Peyer's patch (tissue), 4 donors: ENCODE measurements around the gene EFCAB5. TPM values are rescaled to one million over a fixed set of nuclear protein-coding genes. Genes with fewer than 3 reads are reported as not detected.
A peak's percentile ranks its signal among the peaks of the same experiment; 100 is the strongest.
"Not testable (repeated sequence)": the region's sequence is repeated elsewhere in the genome, so short reads cannot be mapped to it uniquely, and the experiment has no call there.

Source experiments
- DNase-seq, 3 donors: peaks; one replicate each; pipeline ENCODE4 v3.0.0-alpha.2; 2017 to 2019
- H3K27ac ChIP-seq, 4 donors: fragments of 200-600 bp; sonication (generic); one replicate each; pipeline ENCODE4 v1.5.1; 2016 to 2019
- H3K27me3 ChIP-seq, 2 donors: fragments of 200-600 bp; sonication (generic); one replicate each; pipeline ENCODE4 v1.5.1; 2019
- H3K36me3 ChIP-seq, 3 donors: fragments of 200-600 bp; sonication (generic); one replicate each; pipeline ENCODE4 v1.5.1; 2016 to 2019
- H3K4me1 ChIP-seq, 4 donors: fragments of 200-600 bp; sonication (generic); one replicate each; pipeline ENCODE4 v1.5.1; 2016 to 2019
- H3K4me3 ChIP-seq, 4 donors: fragments of 200-600 bp; sonication (generic); 1 replicate in 3 of 4; 2 replicates in 1 of 4; pipeline ENCODE4 v1.5.1; 2016 to 2019; ENCODE audit warnings: mild to moderate bottlenecking in 1 of 4
- H3K9me3 ChIP-seq, 4 donors: fragments of 200-600 bp; sonication (generic); one replicate each; pipeline ENCODE4 v1.5.1; 2016 to 2019; ENCODE audit warnings: mild to moderate bottlenecking in 1 of 4
- POLR2A ChIP-seq, 2 donors: fragments of 450-650 bp; IDR thresholded peaks; one replicate each; pipeline ENCODE4 v1.5.1; 2017; ENCODE audit warnings: antibody characterized with exemption in 2 of 2, mild to moderate bottlenecking in 2 of 2, moderate library complexity in 2 of 2
- total RNA-seq, 4 donors: library from RNA; depleted of rRNA; stranded (reverse); fragments of >200 nt; gene quantifications; one replicate each; pipeline ENCODE4 v1.1.0, GENCODE V29; 2016
- TF ChIP-seq, protein P1 (sequence below), 6 experiments: fragments of 450-650 bp in 4 of 6; fragments of 200-600 bp in 2 of 6; sonication (generic) in 1 of 6; IDR thresholded peaks; one replicate each; pipeline ENCODE4 v1.5.1; 2017 to 2019; ENCODE audit warnings: antibody characterized with exemption in 6 of 6, mild to moderate bottlenecking in 3 of 6, moderate library complexity in 1 of 6

The EFCAB5 gene
- total RNA-seq, 4 donors from 2014 or later: 0.53 to 5.8 (median 1.6) TPM

DNA sequence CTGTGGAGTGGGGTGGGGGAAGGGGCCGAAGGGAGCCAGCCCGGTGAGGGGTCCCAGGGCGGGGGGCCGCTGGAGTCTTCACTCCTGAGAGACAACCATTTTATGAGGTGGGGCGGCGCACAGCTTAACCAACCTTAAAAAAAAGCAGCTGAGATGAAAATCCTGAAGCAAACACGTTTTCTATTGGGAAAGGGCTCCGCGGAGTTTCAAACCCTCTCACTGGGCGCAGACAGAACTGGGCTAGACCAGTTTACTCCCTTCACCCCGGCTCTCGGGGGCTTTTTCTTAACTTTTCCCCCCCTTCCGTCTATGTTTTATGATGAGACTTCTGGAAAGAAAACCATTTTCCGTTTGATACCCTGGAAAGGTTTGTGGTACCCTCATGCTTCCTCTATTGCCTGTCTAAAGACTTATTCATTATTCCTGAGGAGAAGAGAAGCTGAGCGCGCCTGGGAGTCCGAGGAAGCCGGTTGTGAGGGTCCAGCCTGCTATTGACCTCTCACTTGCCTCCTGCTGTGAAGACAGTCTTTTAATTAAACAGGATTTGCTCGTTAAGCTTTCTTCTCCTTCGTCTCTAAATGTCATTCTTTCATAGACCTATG, 10.9 kb upstream of the EFCAB5 start:
- Histone ChIP-seq H3K36me3 (peaks cover 0 to under 1% (median 0%) of the 10 kb centered on the region in 3 donors), H3K4me3 (peak overlapping the region; percentile 73 to 88 (median 84)), H3K27ac (peak overlapping the region; percentile 88 to 95 (median 92)), H3K4me1 (peaks cover 0 to 27% (median 5%) of the 10 kb centered on the region in 4 donors), H3K27me3 (no peaks in the 10 kb centered on the region), H3K9me3 (no peaks in the 10 kb centered on the region)
- DNase-seq: peak in 2 of 3 donors; percentile 22 to 49
- TF ChIP-seq, protein P1, sequence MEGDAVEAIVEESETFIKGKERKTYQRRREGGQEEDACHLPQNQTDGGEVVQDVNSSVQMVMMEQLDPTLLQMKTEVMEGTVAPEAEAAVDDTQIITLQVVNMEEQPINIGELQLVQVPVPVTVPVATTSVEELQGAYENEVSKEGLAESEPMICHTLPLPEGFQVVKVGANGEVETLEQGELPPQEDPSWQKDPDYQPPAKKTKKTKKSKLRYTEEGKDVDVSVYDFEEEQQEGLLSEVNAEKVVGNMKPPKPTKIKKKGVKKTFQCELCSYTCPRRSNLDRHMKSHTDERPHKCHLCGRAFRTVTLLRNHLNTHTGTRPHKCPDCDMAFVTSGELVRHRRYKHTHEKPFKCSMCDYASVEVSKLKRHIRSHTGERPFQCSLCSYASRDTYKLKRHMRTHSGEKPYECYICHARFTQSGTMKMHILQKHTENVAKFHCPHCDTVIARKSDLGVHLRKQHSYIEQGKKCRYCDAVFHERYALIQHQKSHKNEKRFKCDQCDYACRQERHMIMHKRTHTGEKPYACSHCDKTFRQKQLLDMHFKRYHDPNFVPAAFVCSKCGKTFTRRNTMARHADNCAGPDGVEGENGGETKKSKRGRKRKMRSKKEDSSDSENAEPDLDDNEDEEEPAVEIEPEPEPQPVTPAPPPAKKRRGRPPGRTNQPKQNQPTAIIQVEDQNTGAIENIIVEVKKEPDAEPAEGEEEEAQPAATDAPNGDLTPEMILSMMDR (IDR thresholded peaks at IDR 0.05): no peak
- TF ChIP-seq POLR2A (IDR thresholded peaks at IDR 0.05): no peak

DNA sequence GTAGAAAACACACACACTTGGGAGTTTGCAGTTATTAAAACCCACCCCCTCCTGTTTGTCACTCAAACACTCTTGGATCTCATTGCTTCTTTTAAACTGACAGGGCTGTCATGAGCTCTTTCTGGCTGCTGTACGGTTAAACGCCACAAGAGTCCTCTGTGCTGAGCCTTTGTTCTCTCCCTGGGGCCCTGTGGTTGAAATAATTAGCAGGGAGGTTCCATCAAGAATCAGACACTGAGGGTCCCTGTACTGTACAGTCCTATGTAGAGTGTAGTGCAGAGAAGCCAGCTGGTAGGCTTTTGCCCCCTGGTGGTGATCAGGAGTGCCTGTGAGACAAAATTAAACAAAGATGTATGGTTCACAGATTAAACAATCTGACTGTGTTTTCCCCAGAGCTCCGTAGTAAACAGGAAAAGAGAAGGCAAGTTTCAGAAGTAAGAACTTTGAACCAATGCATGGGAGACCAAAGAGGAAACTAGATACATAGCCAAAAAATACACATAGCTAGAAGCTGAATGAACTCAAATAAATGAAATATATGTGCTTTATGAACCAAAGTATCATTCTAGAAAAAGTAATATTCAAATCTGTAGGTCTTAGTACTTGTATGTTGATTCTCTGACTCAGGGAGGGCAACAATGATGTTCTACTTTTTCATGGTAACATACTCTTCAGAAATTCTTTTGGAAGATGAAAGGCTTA, 10.1 kb upstream of the EFCAB5 start:
- H3K36me3 ChIP-seq: no peaks in the 10 kb centered on the region
- peaks cover 0 to 27% (median 5%) of the 10 kb centered on the region in 4 donors for H3K4me1 ChIP-seq
- H3K27ac ChIP-seq: peak overlapping the region in 2 of 4 donors; percentile 1 to 92
- TF ChIP-seq, protein P1 (IDR thresholded peaks at IDR 0.05): peak; percentile 86 to 96 (median 92)
- no peak for TF ChIP-seq POLR2A (IDR thresholded peaks at IDR 0.05)
- peak overlapping the region in 3 of 4 donors; percentile 83 to 88 (median 86) for H3K4me3 ChIP-seq
- no peaks in the 10 kb centered on the region for H3K27me3 ChIP-seq
- DNase-seq: peak; percentile 59 to 90 (median 75)
- H3K9me3 ChIP-seq: no peaks in the 10 kb centered on the region

DNA sequence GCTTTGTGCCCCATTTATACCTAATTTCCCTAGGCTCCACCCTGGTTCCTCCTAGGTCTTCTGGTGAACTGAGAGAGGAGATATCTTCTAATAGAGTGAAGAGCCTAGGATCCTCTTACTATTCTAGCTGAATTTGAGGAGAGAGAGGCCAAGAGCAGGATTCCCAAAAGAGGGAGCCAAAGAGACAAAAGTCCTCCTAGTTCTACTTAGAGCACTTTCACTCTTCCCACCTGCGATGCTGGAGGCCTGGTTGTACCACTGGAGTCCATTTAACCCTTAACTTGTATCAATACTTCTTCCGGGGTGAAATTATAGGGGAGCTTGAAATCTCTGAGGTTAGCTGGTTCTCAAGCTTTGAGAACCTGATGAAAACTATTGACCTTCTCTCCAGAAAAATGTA, 8.1 kb upstream of the EFCAB5 start:
- H3K36me3 ChIP-seq: no peaks in the 10 kb centered on the region
- H3K27me3 ChIP-seq: no peaks in the 10 kb centered on the region
- no peak for DNase-seq
- no peaks in the 10 kb centered on the region for H3K9me3 ChIP-seq
- H3K4me3 ChIP-seq: no peak overlapping the region
- H3K4me1 ChIP-seq: peaks cover 0 to 15% (median 3%) of the 10 kb centered on the region in 4 donors
- H3K27ac ChIP-seq: no peak overlapping the region
- no peak for TF ChIP-seq POLR2A (IDR thresholded peaks at IDR 0.05)
- TF ChIP-seq, protein P1 (IDR thresholded peaks at IDR 0.05): peak in 2 of 6 experiments; percentile 13 to 17

DNA sequence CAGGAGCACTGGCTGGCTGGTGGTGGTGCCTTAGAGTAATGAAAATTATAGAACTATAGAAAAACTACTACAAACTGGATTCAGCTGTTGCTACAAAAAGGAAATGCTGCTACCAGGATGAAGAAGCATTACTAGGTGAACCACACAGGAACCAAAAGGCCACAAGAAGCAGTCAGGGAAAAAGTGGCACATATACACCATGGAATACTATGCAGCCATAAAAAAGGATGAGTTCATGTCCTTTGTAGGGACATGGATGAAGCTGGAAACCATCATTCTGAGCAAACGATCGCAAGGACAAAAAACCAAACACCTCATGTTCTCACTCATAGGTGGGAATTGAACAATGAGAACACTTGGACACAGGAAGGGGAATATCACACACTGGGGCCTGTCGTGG, 5.5 kb upstream of the EFCAB5 start:
- H3K27me3 ChIP-seq, DNase-seq, H3K9me3 ChIP-seq, H3K4me1 ChIP-seq, H3K4me3 ChIP-seq, H3K27ac ChIP-seq, H3K36me3 ChIP-seq: not testable (repeated sequence)

DNA sequence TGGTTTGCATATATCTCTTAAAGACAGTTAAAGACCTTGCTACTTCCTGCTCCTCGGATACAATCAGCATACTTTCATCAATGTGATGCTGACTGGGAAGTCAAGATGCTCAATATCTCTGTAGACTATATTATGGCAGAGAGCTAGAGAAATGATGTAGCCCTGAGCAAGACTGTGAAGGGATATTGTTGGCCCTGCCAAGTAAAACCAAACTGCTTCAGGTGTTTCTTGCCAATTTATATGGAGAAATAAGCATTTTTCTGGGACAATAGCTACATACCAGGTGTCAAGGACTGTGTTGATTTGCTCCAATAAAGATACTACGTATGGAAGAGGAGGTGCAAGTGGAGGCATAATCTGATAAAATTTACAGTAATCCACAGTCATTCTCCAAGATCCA, 4.7 kb upstream of the EFCAB5 start:
- H3K4me1 ChIP-seq: peaks cover 0 to under 1% (median 0%) of the 10 kb centered on the region in 4 donors
- DNase-seq: no peak
- H3K27ac ChIP-seq: no peak overlapping the region
- no peaks in the 10 kb centered on the region for H3K27me3 ChIP-seq
- H3K9me3 ChIP-seq: no peaks in the 10 kb centered on the region
- TF ChIP-seq, protein P1 (IDR thresholded peaks at IDR 0.05): no peak
- no peak for TF ChIP-seq POLR2A (IDR thresholded peaks at IDR 0.05)
- H3K4me3 ChIP-seq: no peak overlapping the region
- no peaks in the 10 kb centered on the region for H3K36me3 ChIP-seq

DNA sequence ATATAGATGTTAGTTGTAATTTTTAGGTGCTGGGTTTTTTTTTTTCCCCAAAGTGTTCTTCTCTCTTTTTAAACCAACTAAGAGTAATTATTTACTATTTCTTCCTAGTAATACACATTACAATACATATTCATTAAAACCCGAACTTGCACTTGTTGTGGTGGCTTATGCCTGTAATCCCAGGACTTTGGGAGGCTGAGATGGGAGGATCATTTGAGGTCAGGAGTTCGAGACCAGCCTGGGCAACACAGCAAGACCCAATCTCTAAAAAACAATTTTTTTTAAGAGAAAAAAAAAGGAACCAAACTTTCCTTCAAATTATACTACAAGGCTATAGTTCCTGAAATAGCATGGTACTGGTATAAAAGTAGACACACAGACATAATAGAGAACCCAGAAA, 3.8 kb downstream of the EFCAB5 start:
- Histone ChIP-seq H3K4me3 (no peak overlapping the region), H3K4me1 (no peaks in the 10 kb centered on the region), H3K9me3 (no peaks in the 10 kb centered on the region), H3K27ac (no peak overlapping the region), H3K27me3 (no peaks in the 10 kb centered on the region), H3K36me3 (no peaks in the 10 kb centered on the region)
- no peak for TF ChIP-seq POLR2A (IDR thresholded peaks at IDR 0.05)
- TF ChIP-seq, protein P1 (IDR thresholded peaks at IDR 0.05): no peak
- DNase-seq: no peak
